Stimulated activated CD8-positive, alpha-beta memory T cell treated with anti-CD3 and anti-CD28 coated beads, Interleukin-12 subunit alpha, Interleukin-12 subunit beta, amount 100 ng/mL, for 24 hours (primary cell): ENCODE results near the gene GGT1.
"Not testable (repeated sequence)": the region's sequence is repeated elsewhere in the genome, so short reads cannot be mapped to it uniquely, and the experiment has no call there.

Source experiments
- DNase-seq: peaks from one replicate; pipeline ENCODE4 v3.0.0-alpha.2; 2020; ENCODE audit errors: extremely low read depth

Gene GGT1

DNA sequence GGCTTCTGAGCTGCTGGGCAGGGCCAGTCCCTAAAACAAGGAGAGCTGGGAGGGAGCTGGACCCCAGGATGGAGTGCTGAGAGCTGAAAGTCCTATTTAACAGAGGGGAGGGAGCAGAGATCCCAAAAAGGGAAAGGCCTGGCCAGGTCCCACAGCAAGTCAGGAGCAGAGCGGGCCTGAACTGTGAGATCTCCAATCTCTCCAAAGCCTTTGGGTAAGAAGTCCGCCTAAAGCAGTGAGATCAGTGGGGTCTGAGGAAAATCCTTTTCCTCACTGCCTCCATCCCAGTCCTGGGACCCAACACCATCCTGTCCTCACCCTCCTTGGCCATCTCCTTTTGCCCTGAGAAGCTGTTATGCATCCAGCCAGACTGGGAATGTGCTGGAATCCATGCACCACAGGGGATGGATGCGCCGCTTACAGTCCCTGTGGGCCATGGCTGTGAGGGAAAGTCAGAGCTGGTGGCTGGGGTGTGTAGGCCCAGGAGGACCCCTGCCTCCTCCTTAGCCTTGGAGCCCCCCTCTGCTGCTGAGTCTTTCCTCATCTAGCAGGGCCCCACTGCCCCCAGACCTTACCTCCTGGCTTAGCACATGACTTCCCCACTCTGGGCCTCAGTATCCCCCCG is 18.7 kb upstream of the GGT1 start:
- no peak for DNase-seq

DNA sequence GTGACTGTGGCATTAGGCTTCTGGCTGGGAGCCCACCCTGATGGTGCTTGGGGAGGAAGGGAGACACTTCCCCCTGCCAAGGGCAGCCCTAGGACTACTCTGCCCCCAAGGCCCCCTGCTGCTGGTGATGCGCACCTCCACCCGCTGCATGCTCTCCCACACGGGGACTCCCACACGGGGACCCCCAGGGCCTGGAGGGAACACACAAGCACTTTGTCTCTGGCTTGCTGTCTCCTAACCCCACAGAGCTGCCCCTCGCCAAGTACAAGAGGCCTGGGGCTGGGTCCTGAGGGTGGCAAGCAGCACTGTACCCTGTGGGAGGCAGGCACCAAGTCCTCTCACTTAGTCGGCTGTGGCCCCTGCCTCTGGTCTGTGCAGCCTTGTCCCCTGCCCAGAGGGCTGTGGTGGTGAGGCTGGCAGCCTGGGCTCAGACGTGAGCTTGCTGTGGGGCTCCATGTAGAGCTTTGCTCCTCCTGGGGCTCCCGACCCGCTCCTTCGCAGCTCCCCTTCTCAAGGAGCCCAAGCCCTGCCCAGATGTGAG is 18.1 kb upstream of the GGT1 start:
- DNase-seq, result no peak

DNA sequence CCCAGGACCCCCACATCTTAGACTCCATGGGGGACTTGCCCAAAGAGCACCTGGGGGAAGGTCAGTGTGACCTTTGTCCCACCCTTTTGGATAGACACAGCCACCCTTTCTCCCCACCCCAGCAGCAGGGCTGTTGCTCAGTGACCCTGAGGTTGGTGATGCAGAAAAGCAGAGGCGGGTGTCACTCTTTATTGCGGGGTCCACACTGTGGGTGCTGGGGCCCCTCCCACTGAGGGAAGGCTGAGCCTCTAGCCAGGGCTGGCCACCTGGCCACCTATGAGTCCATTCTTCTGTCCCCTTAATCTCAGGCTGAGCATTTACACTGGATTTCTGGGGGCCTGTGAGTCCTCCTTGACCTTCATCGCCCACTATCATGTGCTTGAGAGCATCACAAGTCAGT is 17.5 kb upstream of the GGT1 start:
- DNase-seq, result no peak

DNA sequence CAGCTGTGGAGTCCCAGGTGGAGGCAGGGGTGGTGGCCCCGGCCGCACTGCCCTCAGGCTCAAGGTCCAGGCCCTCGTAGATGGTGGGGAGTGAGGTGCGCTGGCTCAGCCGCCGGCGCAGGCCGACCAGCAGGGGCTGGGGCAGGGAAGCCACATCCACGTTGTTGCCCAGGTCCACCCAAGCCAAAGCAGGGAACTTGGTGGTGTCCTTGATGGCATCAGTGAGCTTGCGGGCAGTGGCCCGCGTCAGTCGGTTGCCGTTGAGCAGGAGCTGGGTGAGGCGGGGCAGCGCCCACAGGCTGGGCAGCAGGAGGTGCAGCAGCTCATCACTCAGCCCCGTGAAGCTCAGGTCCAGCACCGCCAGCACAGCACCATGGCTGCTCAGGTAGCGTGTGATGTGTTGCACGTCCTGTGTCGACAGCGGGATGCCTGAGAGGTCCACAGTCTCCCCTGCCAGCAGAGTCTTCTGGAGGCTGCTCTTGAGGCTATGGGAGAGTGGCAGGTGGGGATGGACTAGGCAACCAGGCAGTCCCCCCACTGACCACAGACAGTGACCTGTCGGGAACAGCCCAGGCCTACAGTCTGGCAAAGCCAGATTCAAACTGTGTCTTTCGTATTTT is 17.0 kb upstream of the GGT1 start:
- DNase-seq, result no peak

DNA sequence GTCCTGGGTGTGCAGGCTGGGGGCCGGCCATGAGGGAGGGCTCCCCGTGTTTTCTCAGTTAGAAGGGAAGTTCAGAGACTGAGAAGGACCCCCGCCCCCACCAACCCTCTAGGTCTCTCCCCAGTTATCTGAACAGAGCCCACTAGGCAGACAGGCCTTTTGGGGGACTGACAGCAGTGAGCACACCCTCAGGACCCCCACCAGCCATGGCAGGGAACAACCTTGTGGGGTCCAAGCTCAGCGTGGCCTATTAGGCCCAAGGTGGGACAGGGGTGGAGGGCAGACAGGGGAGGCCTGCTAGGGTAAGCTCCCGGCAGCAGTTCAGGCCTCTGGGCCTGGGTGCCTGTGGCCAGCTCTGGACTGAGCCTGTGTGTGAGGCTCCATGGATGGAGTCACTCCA is 15.7 kb upstream of the GGT1 start:
- DNase-seq, result no peak

DNA sequence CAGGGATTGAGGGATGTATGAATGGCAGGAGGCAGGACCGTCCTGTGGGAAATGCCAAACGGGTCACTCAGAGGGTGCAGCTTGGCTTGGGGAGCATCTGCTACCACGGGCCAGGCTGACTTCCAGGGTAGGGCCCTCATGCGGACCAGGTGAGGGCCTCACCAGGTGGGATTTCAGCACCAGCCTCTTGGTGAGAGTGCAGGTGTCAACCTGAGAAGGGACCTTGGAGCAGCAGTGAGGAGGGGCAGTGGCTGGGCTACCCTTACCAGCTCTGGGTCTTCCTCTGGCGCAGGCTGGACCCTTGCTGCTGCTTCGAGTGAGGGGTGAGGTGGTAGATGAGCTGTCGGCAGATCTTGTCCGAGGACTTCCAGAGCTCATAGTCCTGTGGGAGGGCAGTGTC is 15.0 kb upstream of the GGT1 start:
- no peak for DNase-seq

DNA sequence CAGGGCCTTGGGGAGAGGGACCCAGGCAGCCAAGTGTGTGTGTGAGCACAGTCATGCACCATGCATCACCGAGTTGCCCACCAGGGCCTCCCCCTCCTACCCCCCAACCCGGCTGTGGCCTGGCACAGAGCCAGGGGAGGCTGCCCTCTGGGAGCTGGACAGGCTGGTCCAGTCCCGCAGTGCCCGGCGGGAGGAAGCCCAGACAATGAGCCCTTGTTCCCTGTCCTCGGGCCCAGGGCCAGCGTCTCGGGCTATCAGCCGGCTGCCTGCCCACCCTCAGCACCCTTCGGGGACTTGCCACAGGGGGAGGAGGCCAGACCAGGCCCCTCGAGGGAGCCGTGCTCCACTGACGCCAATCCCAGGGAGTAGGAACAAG is 14.6 kb upstream of the GGT1 start:
- DNase-seq, result no peak

DNA sequence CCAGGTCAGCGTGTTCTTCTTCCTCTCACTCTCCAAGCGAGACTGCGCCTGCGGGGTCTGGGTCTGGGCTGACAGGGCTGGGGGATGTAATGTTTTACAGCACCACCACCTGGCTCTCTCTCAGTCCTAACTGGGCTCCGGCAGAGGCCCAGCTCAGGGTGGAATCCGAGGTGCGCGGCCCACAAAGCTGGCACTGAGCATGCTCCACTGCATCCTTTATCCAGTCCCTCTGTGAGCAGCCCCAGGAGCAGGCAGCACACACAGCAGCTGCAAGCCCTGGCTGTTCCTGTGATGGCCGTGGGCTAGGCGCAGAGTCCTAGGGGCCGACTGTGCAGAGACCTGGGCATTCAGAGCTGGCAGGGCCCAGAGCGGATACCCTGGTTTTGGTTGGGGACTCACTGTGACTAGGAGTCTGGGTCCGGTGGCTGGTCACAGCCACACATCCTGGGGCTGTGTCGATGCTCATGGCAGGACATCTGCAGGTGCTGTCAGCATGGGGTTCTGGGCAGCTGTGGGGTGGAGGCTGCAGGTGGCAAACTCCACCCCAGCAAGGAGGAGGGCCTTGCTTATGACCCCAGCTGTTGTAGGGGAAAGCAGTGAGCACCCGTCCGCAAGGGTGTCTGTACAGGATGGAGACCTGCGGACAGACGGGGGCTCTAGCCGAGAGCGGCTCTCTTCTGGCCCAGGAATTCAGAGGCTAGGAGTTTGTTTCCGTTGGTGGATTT is 14.1 kb upstream of the GGT1 start:
- DNase-seq, result no peak

DNA sequence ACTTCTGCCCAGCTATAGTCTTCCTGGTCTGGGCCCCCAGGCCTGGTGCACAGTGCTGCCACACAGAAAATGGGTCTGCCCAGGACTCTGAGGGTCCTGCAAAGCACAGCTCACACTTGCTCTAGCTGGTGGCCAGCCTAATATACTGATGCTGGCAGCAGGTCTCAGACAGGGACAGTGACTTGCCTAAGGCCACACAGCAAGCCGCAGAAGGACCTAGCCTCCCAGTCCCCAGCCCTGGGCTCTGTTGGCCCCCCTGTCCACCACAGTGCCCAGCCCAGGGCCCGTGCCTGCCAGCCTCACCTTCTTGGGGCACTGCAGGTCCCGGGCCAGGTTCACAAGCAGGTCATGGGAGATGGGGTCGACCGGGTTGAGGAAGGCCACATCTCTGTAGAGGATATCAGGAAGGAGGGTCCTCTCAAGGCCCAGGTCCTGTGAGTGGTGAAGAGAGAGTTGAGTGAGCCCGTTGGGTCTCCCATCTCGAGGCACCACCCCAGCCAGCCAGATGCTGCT is 13.4 kb upstream of the GGT1 start:
- DNase-seq, result no peak

DNA sequence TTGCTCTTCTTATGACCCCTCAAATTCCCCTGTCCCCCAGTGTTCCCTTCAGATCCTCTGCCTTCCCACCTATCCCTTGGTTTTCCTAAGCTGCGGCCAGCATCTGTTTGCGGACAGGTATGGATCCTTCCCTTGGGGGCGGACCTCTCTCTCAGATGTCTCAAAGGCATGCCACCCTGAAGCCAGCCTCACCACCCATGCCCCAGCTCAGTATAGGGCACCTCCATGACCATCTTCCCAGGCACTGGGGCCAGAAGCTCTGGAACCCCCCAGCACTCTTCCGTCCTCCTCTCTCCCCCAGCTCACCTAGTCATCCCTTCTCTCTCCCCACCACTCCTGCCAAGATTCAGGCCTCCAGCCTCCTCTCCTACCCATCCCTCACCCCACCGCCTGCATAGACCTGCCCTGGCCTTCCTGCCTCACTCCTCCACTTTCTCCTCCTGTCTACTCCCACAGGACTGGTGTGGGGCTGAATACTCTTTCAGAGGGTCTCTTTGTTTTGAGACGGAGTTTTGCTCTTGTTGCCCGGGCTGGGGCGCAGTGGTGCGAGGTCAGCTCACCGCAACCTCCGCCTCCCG is 12.3 kb upstream of the GGT1 start:
- no peak for DNase-seq

DNA sequence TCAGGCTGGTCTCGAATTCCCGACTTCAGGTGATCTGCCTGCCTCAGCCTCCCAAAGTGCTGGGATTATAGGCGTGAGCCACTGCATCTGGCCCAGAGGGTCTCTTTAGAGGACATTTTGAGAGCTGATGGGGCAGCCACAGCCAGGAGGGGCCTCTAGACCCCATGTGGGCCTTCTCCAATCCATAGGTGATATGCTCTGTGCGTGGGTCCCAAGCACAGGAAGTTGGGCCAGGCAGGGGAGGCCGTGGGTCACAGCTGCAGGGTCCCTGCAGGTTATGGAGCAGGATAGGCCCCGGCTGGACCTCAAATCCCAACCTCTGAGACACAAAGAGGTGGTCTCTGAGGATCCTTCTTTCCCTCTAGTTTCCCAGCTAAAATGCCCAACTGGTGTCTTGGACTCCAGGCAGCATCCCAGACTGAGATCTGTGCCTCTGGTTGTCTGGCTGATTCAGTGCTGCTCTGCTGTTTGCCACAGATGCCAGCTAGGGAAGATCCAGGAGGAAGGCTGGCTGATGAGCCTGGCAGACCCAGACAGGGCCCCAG is 11.6 kb upstream of the GGT1 start:
- no peak for DNase-seq

DNA sequence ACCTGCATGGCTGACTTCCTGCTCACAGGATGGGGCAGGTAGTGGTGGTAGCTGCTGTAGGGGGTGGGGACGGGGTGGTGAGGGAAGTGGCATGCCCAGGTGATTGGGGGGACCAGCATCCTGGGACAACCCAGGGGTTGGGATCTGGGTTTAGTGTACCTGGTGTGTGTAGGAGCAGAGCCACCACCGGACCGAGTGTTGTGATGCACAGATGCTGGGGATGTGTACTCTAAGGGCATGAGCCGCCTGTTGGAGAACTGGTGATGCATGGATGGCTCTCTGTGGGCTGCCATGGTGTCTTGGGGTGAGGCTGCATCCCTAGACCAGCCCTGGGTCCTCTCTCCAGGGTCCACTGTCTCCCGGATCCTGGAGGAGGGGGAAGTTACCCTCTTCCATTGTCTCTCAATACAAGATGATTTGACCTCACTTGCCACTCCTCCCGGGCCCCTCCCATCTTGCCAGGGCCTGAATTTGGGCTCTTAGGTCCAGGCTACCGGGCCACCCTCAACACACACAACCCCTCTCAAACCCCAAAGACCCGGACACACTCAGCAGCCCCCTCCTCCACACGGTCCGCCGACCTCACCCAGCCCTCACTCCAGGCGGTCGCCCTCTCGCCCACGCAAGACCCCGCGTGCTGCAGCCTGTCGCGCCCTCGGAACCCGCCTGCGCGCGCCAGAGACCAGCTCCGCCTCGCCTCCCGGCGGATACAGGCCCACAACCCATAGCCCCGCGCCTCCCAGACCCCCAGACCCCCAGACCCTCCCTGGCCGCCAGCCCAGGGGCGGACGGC is 10.7 kb upstream of the GGT1 start:
- no peak for DNase-seq

DNA sequence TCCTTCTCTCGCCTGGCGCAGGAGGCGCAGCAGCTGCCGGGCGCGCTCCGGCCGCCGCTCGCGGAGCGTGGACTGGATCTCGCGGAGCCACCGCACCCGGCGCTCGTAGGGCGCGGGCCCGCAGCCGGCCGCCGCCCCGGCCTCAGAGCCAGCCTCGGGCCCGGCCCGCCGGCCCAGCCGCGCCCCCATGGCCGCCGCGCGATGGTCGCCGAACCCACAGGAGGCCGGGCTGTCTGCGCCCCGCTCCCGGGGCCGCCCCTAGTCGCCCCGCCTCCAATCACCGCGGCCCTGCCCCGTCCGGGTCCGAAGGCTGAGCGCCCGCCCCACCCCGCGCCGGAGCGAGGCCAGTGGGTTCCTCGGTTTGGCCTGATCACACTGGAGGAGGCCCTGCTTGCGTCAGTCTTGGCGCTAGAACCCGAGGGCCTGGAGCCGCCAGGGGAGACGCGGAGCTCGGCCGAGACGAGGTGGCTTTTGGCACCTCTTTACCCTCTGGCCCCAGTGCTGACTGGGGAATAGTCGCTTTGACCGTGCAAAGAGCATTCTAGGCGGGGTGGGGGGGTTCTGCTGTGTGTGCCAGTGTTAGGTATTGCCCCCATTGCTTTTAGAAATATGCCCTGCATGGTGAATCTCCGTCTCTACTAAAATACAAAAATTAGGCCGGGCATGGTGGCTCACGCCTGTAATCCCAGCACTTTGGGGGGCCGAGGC is 10.0 kb upstream of the GGT1 start, which contains the start of gene LRRC75B:
Gene LRRC75B, minus strand, starts transcription at position 223 of the 708 bp plus-strand sequence. Its CDS starts 34 bp downstream, at position 189.
- no peak for DNase-seq

DNA sequence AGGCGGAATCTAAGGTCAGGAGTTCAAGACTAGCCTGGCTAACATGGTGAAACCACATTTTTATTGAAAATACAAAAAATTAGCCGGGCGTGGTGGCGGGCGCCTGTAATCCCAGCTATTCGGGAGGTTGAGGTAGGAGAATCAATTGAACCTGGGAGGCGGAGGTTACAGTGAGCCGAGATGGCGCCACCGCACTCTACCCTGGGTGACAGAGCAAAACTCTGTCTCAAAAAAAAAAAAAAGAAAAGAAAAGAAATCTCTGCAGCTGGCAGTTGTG is 9.5 kb upstream of the GGT1 start:
- not testable (repeated sequence) for DNase-seq

DNA sequence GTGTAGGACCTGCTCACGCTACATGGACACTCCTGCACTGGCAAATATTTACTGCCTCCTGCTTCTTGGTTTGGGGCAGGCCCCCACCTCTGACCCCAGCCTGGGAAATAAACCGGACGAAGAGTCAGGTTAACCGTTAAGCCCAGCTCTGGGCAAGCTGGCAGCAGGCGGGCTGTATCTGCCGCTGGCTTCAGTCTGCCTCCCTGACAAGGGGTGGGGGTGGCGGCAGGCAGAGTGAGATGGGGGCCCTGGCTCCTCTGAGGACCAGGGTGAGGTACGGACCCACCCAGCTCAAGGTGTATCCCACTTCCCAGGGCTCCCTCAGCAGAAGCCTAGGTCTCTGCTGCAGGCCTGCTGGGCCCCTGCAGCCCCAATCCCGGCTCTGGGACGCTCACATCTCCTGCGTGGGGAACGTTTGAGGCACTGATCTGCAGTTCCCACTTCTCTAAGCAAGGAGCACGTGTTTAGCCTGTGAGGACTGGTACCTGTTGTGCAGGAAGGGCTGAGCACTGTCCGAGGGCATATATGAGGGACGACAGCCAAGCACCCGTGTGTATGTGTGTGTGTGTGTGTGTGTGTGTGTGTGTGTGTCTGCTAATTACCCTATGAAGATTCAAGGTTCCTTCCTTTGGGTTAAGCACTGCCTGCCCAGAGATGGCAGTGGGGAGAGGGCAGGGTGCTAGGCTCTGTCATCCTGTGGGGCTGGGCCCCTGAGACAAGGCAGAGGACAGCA is 9.0 kb upstream of the GGT1 start:
- DNase-seq, result no peak

DNA sequence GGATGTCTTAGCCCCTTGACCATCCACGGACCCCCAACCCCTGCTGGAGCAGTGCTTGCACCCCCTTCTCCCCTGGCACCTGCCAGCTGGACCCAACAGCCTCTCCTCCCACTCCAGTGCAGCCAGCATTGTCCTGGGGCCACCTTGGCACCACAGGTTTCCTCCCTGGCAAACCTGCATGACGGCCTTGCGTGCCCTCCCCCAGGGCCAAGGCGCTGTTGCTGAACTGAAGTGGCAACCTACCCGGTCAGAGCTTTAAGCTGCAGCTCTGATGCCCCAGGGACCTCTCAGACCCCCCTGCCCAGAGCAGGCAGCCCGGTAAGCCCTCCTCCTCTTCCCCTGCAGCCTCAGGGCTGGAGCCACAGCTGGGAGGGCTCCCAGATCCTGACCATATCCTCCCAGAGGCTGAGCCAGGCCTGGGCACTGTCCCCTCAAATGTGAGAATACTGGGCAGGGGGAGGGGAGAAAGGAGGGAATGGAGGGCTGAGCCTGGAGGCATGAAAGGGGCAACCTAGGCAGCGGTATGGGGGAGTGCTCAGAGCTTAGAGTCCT is 8.3 kb upstream of the GGT1 start:
- DNase-seq, result no peak

DNA sequence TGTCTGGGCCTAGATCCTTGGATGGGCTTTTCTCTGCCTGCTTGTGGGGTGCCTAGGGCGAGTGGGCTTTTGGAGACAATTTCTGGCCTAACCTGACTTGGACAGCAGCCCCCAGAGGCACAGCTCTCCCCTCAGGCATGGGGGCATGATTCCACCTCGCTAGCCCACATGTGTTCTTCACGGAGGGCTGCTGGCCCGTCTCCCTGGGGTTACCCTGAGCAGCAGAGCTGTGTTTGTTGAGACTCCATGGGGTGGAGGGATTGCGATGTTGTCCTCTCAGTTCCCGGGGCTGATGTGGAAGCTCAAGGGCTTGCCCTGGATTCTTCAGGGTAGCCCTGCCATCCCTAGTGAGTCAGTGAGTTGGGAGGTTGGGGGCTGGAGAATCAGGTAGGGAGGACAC is 7.8 kb upstream of the GGT1 start:
- no peak for DNase-seq

DNA sequence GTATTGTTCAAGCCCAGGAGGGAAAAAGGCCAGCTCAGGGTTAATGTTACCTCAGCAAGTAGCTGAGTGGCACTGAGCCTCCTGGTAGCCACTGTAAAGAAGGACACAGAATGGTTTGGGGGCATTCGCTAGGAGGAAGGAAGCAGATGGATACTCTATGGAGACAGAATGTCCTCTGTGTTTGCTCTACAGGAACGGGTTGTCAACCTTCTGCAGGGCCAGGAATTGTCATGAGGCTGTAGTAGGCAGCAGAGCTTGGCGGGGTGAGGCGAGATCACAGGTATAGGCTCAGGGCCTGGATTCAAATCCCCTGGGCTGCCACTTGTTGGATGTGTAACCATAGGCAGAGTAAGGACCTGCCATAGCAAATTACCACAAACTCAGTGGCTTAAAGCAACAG is 7.1 kb upstream of the GGT1 start:
- no peak for DNase-seq

DNA sequence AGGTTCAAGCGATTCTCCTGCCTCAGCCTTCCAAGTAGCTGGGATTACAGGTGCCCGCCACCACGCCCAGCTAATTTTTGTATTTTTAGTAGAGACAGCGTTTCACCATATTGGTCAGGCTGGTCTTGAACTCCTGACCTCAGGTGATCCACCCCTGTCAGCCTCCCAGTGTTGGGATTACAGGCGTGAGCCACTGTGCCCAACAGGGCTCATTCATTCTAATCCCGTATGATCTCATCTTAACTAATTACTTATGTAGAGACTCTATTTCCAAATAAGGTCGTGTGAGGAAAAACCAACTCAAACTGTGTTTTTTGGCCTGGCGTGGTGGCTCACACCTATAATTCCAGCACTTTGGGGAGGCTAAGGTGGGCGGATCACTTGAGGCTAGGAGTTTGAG is 5.9 kb upstream of the GGT1 start:
- not testable (repeated sequence) for DNase-seq

DNA sequence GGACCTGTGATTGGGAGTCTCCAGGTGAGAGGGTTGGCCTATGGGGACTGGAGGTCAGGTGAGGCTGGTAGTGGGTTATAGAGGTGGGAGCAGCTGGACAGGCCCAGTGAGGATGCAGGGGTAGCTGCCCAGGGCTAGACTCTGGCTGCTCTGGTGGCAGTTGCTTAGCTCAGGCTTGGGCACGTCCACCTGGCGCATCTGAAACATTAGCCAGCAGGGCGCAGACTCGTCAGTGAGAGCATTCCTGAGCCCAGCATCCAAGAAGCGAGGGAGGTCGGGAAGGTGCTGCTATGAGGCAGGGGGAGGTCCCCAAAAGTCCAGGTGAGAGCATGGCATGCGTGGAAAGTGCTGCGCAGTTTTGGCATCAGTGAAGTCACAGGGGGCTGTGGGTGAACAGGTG is 3.5 kb upstream of the GGT1 start:
- no peak for DNase-seq
